IMR-90 (cell line): ENCODE results near the gene SKAP1. TPM values are rescaled to one million over a fixed set of nuclear protein-coding genes. Genes with fewer than 3 reads are reported as not detected.

Experiments
- ATAC-seq: fragments of 200-7000 bp; cut with Tn5 transposase; 2 replicates; pipeline ENCODE4 v1.9.1; 2020; ENCODE audit warnings: low read depth, mild to moderate bottlenecking, moderate library complexity
- BruUV-seq: library from RNA; stranded (reverse); fragments of 400-500 nt; replicated peaks from 2 replicates; lab custom pipeline; 2021; lab: Mats Ljungman, UMichigan
- CTCF ChIA-PET: fragments of 300-600 bp; formaldehyde crosslinking; extraction: SDS; loops from one replicate; lab custom pipeline; 2021; ENCODE audit warnings: antibody characterized with exemption; lab: Yijun Ruan, JAX
- POLR2A ChIA-PET: fragments of 300-600 bp; sonication (Branson Sonifier 250); formaldehyde crosslinking; loops from one replicate; lab custom pipeline; 2022; ENCODE audit warnings: antibody characterized with exemption; ENCODE audit not compliant: unreplicated experiment; lab: Charles Lee
- DNase-seq: peaks from one replicate; pipeline ENCODE4 v3.0.0; 2013
- H2AFZ ChIP-seq: replicated peaks from 2 replicates; pipeline ENCODE3; 2013; ENCODE audit warnings: low read length, mild to moderate bottlenecking; ENCODE audit not compliant: poor library complexity
- H2AK5ac ChIP-seq: 2 replicates; pipeline ENCODE4 v1.6.1; 2013; ENCODE audit warnings: low read depth, low read length, inconsistent platforms
- H2AK9ac ChIP-seq: replicated peaks from 2 replicates; pipeline ENCODE3; 2013; ENCODE audit warnings: mild to moderate bottlenecking, low read depth, low read length, moderate library complexity; ENCODE audit not compliant: poor library complexity
- H2BK120ac ChIP-seq: 2 replicates; pipeline ENCODE4 v1.6.1; 2013; ENCODE audit warnings: low read depth, low read length, inconsistent platforms
- H2BK15ac ChIP-seq: 3 replicates; pipeline ENCODE4 v1.6.1; 2013; ENCODE audit warnings: low read depth, low read length, inconsistent platforms
- H2BK20ac ChIP-seq: 2 replicates; pipeline ENCODE4 v1.6.1; 2013; ENCODE audit warnings: low read depth, mild to moderate bottlenecking, inconsistent platforms, low read length, moderate library complexity
- H2BK5ac ChIP-seq: 2 replicates; pipeline ENCODE4 v1.6.1; 2013; ENCODE audit warnings: mild to moderate bottlenecking, low read depth, low read length, inconsistent platforms; ENCODE audit not compliant: poor library complexity, severe bottlenecking
- H3K14ac ChIP-seq: replicated peaks from 2 replicates; pipeline ENCODE4 v1.6.1; 2013; ENCODE audit warnings: low read depth, low read length, inconsistent platforms
- H3K18ac ChIP-seq: 2 replicates; pipeline ENCODE4 v1.6.1; 2013; ENCODE audit warnings: low read depth, low read length, control low read depth
- H3K23ac ChIP-seq: 2 replicates; pipeline ENCODE4 v1.6.1; 2013; ENCODE audit warnings: low read depth, low read length, inconsistent platforms
- H3K27ac ChIP-seq: 2 replicates; pipeline ENCODE4 v1.5.1; 2013; ENCODE audit warnings: mild to moderate bottlenecking, control low read depth, low read length; ENCODE audit not compliant: insufficient read depth
- H3K27me3 ChIP-seq: 2 replicates; pipeline ENCODE4 v1.6.1; 2013; ENCODE audit warnings: low read length; ENCODE audit not compliant: control insufficient read depth, insufficient read depth
- H3K36me3 ChIP-seq: 2 replicates; pipeline ENCODE4 v1.6.1; 2013; ENCODE audit warnings: low read length, mixed read lengths; ENCODE audit not compliant: control insufficient read depth, insufficient read depth
- H3K4ac ChIP-seq: 2 replicates; pipeline ENCODE4 v1.6.1; 2013; ENCODE audit warnings: low read depth, low read length, inconsistent platforms
- H3K4me1 ChIP-seq: 2 replicates; pipeline ENCODE4 v1.6.1; 2013; ENCODE audit warnings: low read length, mixed read lengths; ENCODE audit not compliant: control insufficient read depth, insufficient read depth
- H3K4me2 ChIP-seq: 2 replicates; pipeline ENCODE4 v1.6.1; 2013; ENCODE audit warnings: low read depth, mild to moderate bottlenecking, control low read depth, low read length, moderate library complexity
- H3K4me3 ChIP-seq: 2 replicates; pipeline ENCODE4 v1.5.1; 2013; ENCODE audit warnings: low read depth, mild to moderate bottlenecking, control low read depth, low read length, moderate library complexity; ENCODE audit not compliant: insufficient read depth
- H3K56ac ChIP-seq: 2 replicates; pipeline ENCODE4 v1.6.1; 2013; ENCODE audit warnings: low read length, inconsistent platforms; ENCODE audit not compliant: insufficient read depth; ENCODE audit errors: extremely low read depth
- H3K79me1 ChIP-seq, 2 experiments: 2 replicates each; pipeline ENCODE4 v1.6.1; 2013; ENCODE audit warnings: low read length in 2 of 2, inconsistent platforms in 1 of 2, low read depth in 1 of 2
- H3K9ac ChIP-seq: 2 replicates; pipeline ENCODE4 v1.6.1; 2013; ENCODE audit warnings: low read depth, low read length, control low read depth
- H3K9me1 ChIP-seq: 2 replicates; pipeline ENCODE4 v1.6.1; 2013; ENCODE audit warnings: low read length, inconsistent platforms; ENCODE audit not compliant: insufficient read depth
- H3K9me3 ChIP-seq: 2 replicates; pipeline ENCODE4 v1.6.1; 2013; ENCODE audit warnings: low read length; ENCODE audit not compliant: control insufficient read depth, insufficient read depth
- H4K20me1 ChIP-seq: 2 replicates; pipeline ENCODE4 v1.6.1; 2013; ENCODE audit warnings: low read length, inconsistent platforms; ENCODE audit not compliant: insufficient read depth
- H4K5ac ChIP-seq: 2 replicates; pipeline ENCODE4 v1.6.1; 2013; ENCODE audit warnings: mild to moderate bottlenecking, low read depth, low read length, control low read depth
- H4K8ac ChIP-seq, 2 experiments: 2 replicates each; pipeline ENCODE4 v1.6.1; 2013; ENCODE audit warnings: low read depth in 2 of 2, low read length in 2 of 2, control low read depth in 1 of 2, inconsistent platforms in 1 of 2
- H4K91ac ChIP-seq: 2 replicates; pipeline ENCODE4 v1.6.1; 2013; ENCODE audit warnings: low read depth, low read length, inconsistent platforms; ENCODE audit not compliant: insufficient read depth
- BHLHE40 ChIP-seq: fragments of 150-350 bp; IDR thresholded peaks from 2 replicates; pipeline ENCODE4 v1.6.1; 2016; ENCODE audit warnings: mild to moderate bottlenecking, low read depth, low read length
- CHD1 ChIP-seq: IDR thresholded peaks from 2 replicates; pipeline ENCODE4 v1.6.1; 2012; ENCODE audit warnings: low read depth, low read length, improper control_type of control experiment
- FOS ChIP-seq: fragments of 150-350 bp; IDR thresholded peaks from 2 replicates; pipeline ENCODE4 v1.6.1; 2016; ENCODE audit warnings: low read depth, low read length
- MAFK ChIP-seq: IDR thresholded peaks from 2 replicates; pipeline ENCODE4 v1.6.1; 2012; ENCODE audit warnings: low read depth, low read length, improper control_type of control experiment
- MAZ ChIP-seq: IDR thresholded peaks from 2 replicates; pipeline ENCODE4 v1.6.1; 2012; ENCODE audit warnings: low read depth, mild to moderate bottlenecking, low read length, improper control_type of control experiment, moderate library complexity, borderline replicate concordance
- MXI1 ChIP-seq: IDR thresholded peaks from 2 replicates; pipeline ENCODE4 v1.6.1; 2012; ENCODE audit warnings: low read depth, mild to moderate bottlenecking, low read length, moderate library complexity, borderline replicate concordance
- NFE2L2 ChIP-seq: fragments of 150-350 bp; IDR thresholded peaks from 2 replicates; pipeline ENCODE4 v1.6.1; 2016; ENCODE audit warnings: low read depth, mild to moderate bottlenecking, low read length
- RAD21 ChIP-seq: IDR thresholded peaks from 2 replicates; pipeline ENCODE4 v1.6.1; 2012; ENCODE audit warnings: low read length, improper control_type of control experiment
- RCOR1 ChIP-seq: IDR thresholded peaks from 2 replicates; pipeline ENCODE4 v1.6.1; 2012; ENCODE audit warnings: mild to moderate bottlenecking, low read length, improper control_type of control experiment; ENCODE audit not compliant: insufficient replicate concordance
- RFX5 ChIP-seq: IDR thresholded peaks from 2 replicates; pipeline ENCODE4 v1.8.0; 2012; ENCODE audit warnings: low read depth, mild to moderate bottlenecking, low read length, moderate library complexity
- SMC3 ChIP-seq: fragments of 150-350 bp; IDR thresholded peaks from 2 replicates; pipeline ENCODE4 v1.6.1; 2016; ENCODE audit warnings: low read depth, mild to moderate bottlenecking, antibody characterized with exemption, low read length, moderate library complexity
- USF2 ChIP-seq: fragments of 150-350 bp; IDR thresholded peaks from 2 replicates; pipeline ENCODE4 v1.6.1; 2017; ENCODE audit warnings: mild to moderate bottlenecking, antibody characterized with exemption, low read length, low read depth
- WGBS, 2 experiments: methylation state at CpG; one replicate each; pipeline versions ENCODE4 v1.1.5 to v1.1.7; 2013; ENCODE audit warnings: missing lambda C conversion rate in 2 of 2; ENCODE audit not compliant: insufficient read length in 1 of 2; ENCODE audit errors: extremely low coverage in 2 of 2; 5-methylcytosine and 5-hydroxymethylcytosine counted together
- dilution Hi-C: fragments of 300-500 bp; cut with HindIII; formaldehyde crosslinking; loops from one replicate; pipeline ENCODE4 v1.14.3; 2018; ENCODE audit warnings: low sequenced_read_pairs; ENCODE audit not compliant: unreplicated experiment
- in situ Hi-C: fragments of 300-500 bp; cut with MboI; formaldehyde crosslinking; loops from 3 replicates; pipeline ENCODE4 v1.14.3; 2019; ENCODE audit warnings: low sequenced_read_pairs, inconsistent platforms, mixed read lengths
- intact Hi-C: fragments of 100-400 bp; cut with micrococcal nuclease; formaldehyde crosslinking; loops from 2 replicates; pipeline ENCODE4 v1.10.0; 2022
- polyA plus RNA-seq, 3 experiments: library from polyadenylated mRNA; depleted of rRNA; stranded (reverse); fragments of >200 nt; gene quantifications; 2 replicates each; pipeline ENCODE4 v1.2.3, GENCODE V29; 2012; ENCODE audit warnings: low replicate concordance in 1 of 3
- total RNA-seq: library from RNA; depleted of rRNA; stranded (reverse); fragments of >200 nt; gene quantifications from 2 replicates; pipeline ENCODE4 v1.2.3, GENCODE V29; 2012
- TF ChIP-seq, protein P1 (sequence below): conservative IDR thresholded peaks from 2 replicates; pipeline ENCODE4 v1.5.1; 2012; ENCODE audit warnings: mild to moderate bottlenecking, low read depth, low read length, improper control_type of control experiment

SKAP1 gene
- total and polyA plus RNA-seq, 2 of the 4 experiments (the other 2 are of a cell fraction), result not detected

GRCh38 chr17:48376682-48377325 is 53.2 kb downstream of the SKAP1 start:
- Histone ChIP-seq H3K4me3 (no peak overlapping the region), H2BK20ac (no peak overlapping the region), H3K27me3 (peaks cover 52% of the 10 kb centered on the region), H2BK15ac (no peak overlapping the region), H3K18ac (no peak overlapping the region), H3K36me3 (no peaks in the 10 kb centered on the region), H4K20me1 (no peaks in the 10 kb centered on the region), H3K9ac (no peak overlapping the region), H2AK5ac (no peak overlapping the region), H3K79me1 (no peaks in the 10 kb centered on the region), H3K27ac (no peak overlapping the region), H2AK9ac (no peak overlapping the region), H4K8ac (no peak overlapping the region), H2BK120ac (no peak overlapping the region), H3K4me1 (no peaks in the 10 kb centered on the region), H4K5ac (no peak overlapping the region), H2BK5ac (no peak overlapping the region), H3K56ac (no peak overlapping the region), H3K9me3 (peaks cover 2% of the 10 kb centered on the region; the same call in 1 of the 2 replicates), H4K91ac (no peak overlapping the region), H3K14ac (no peak overlapping the region), H3K23ac (no peak overlapping the region), H3K9me1 (0 out of 2 replicates have a peak, but pooled peaks cover 3% of the 10 kb centered on the region), H3K4me2 (no peak overlapping the region), H2AFZ (no peak overlapping the region), H3K4ac (no peak overlapping the region)
- in situ Hi-C loops (loop anchor here (25.0 kb wide), 1 partner anchor 385 kb away; no protein-coding TSS in a partner anchor), intact Hi-C loops (no loop called here), dilution Hi-C loops (no loop called here)
- ChIA-PET POLR2A (no interaction called here), CTCF (interaction anchor here (0.6 kb wide), 1 partner anchor 242 kb away, joined by 3 read pairs; no protein-coding TSS in a partner anchor)
- 80 to 100% methylated on average over 1 of the region's 6 CpGs for WGBS, 2 experiments
- TF ChIP-seq RFX5, result no peak
- TF ChIP-seq MAFK, result no peak
- TF ChIP-seq, protein P1, sequence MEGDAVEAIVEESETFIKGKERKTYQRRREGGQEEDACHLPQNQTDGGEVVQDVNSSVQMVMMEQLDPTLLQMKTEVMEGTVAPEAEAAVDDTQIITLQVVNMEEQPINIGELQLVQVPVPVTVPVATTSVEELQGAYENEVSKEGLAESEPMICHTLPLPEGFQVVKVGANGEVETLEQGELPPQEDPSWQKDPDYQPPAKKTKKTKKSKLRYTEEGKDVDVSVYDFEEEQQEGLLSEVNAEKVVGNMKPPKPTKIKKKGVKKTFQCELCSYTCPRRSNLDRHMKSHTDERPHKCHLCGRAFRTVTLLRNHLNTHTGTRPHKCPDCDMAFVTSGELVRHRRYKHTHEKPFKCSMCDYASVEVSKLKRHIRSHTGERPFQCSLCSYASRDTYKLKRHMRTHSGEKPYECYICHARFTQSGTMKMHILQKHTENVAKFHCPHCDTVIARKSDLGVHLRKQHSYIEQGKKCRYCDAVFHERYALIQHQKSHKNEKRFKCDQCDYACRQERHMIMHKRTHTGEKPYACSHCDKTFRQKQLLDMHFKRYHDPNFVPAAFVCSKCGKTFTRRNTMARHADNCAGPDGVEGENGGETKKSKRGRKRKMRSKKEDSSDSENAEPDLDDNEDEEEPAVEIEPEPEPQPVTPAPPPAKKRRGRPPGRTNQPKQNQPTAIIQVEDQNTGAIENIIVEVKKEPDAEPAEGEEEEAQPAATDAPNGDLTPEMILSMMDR, result no peak
- TF ChIP-seq USF2, result no peak
- TF ChIP-seq MXI1, result no peak
- no peak for TF ChIP-seq RCOR1
- no peak for TF ChIP-seq BHLHE40
- no peak for TF ChIP-seq SMC3
- TF ChIP-seq NFE2L2, result no peak
- no peak for TF ChIP-seq MAZ
- TF ChIP-seq FOS, result no peak
- TF ChIP-seq CHD1, result no peak
- no peak for TF ChIP-seq RAD21
- no TSS peak for BruUV-seq
- no peak for ATAC-seq
- DNase-seq, result no peak
